Neural progenitor cell (in vitro differentiated cells): ENCODE measurements around the gene DHDH. TPM values are rescaled to one million over a fixed set of nuclear protein-coding genes. Genes with fewer than 3 reads are reported as not detected.
"Not testable (repeated sequence)": the region's sequence is repeated elsewhere in the genome, so short reads cannot be mapped to it uniquely, and the experiment has no call there.

Source experiments
- DNase-seq: peaks from one replicate; pipeline ENCODE4 v3.0.0-alpha.2; 2016; ENCODE audit warnings: low spot score
- H2AFZ ChIP-seq: fragments of 200-600 bp; sonication (generic); replicated peaks from 2 replicates; pipeline ENCODE4 v1.6.1; 2016; ENCODE audit warnings: antibody characterized with exemption
- H3F3A ChIP-seq: fragments of 200-600 bp; sonication (generic); 2 replicates; pipeline ENCODE4 v1.6.1; 2016; ENCODE audit warnings: antibody characterized with exemption, low read depth
- H3K27ac ChIP-seq: fragments of 200-600 bp; sonication (generic); 2 replicates; pipeline ENCODE4 v1.5.1; 2016; ENCODE audit warnings: mild to moderate bottlenecking
- H3K27me3 ChIP-seq: fragments of 200-600 bp; sonication (generic); 2 replicates; pipeline ENCODE4 v1.6.1; 2016; ENCODE audit warnings: mild to moderate bottlenecking, moderate library complexity
- H3K36me3 ChIP-seq: fragments of 200-600 bp; sonication (generic); 2 replicates; pipeline ENCODE4 v1.5.1; 2016
- H3K4me1 ChIP-seq: fragments of 200-600 bp; sonication (generic); 2 replicates; pipeline ENCODE4 v1.6.1; 2016; ENCODE audit warnings: mixed run types
- H3K4me2 ChIP-seq: fragments of 200-600 bp; sonication (generic); 2 replicates; pipeline ENCODE4 v1.6.1; 2016
- H3K4me3 ChIP-seq: fragments of 200-600 bp; sonication (generic); 2 replicates; pipeline ENCODE4 v1.5.1; 2016
- H3K79me2 ChIP-seq: fragments of 200-600 bp; sonication (generic); 2 replicates; pipeline ENCODE4 v1.6.1; 2016; ENCODE audit warnings: low read depth
- H3K9ac ChIP-seq: fragments of 200-600 bp; sonication (generic); 2 replicates; pipeline ENCODE4 v1.6.1; 2016
- H3K9me3 ChIP-seq: fragments of 200-600 bp; sonication (generic); 2 replicates; pipeline ENCODE4 v1.5.1; 2016; ENCODE audit warnings: low read depth
- H4K20me1 ChIP-seq: fragments of 200-600 bp; sonication (generic); 2 replicates; pipeline ENCODE4 v1.6.1; 2016; ENCODE audit warnings: low read depth
- H3K27ac Mint-ChIP-seq: 3 replicates; pipeline ENCODE4 v1.8.0; 2021; ENCODE audit warnings: mixed read lengths
- H3K27me3 Mint-ChIP-seq: 2 replicates; pipeline ENCODE4 v1.8.0; 2022; ENCODE audit warnings: low read depth, mild to moderate bottlenecking, inconsistent platforms, moderate library complexity, mixed read lengths; ENCODE audit not compliant: insufficient read depth
- H3K36me3 Mint-ChIP-seq: 3 replicates; pipeline ENCODE4 v1.8.0; 2021; ENCODE audit warnings: mixed read lengths
- H3K4me1 Mint-ChIP-seq: 3 replicates; pipeline ENCODE4 v1.8.0; 2021; ENCODE audit warnings: mixed read lengths
- H3K4me3 Mint-ChIP-seq: 3 replicates; pipeline ENCODE4 v1.8.0; 2021; ENCODE audit warnings: mild to moderate bottlenecking, moderate library complexity, mixed read lengths
- H3K9me3 Mint-ChIP-seq: 3 replicates; pipeline ENCODE4 v1.8.0; 2020; ENCODE audit warnings: mixed read lengths
- CTCF ChIP-seq: fragments of 200-600 bp; sonication (generic); IDR thresholded peaks from 2 replicates; pipeline ENCODE4 v1.5.1; 2017; ENCODE audit warnings: antibody characterized with exemption, mild to moderate bottlenecking
- EZH2 ChIP-seq: fragments of 200-600 bp; sonication (generic); IDR thresholded peaks from 2 replicates; pipeline ENCODE4 v1.6.1; 2017; ENCODE audit warnings: antibody characterized with exemption, mild to moderate bottlenecking, moderate library complexity
- EZH2phosphoT487 ChIP-seq: fragments of 200-600 bp; sonication (generic); IDR thresholded peaks from 2 replicates; pipeline ENCODE4 v1.6.1; 2017; ENCODE audit warnings: antibody characterized with exemption
- total RNA-seq: library from RNA; depleted of rRNA; stranded (reverse); fragments of >200 nt; gene quantifications from 2 replicates; pipeline ENCODE4 v1.2.3, GENCODE V29; 2015; ENCODE audit warnings: low replicate concordance

DHDH gene
- 1.6 TPM in 1 of 2 replicates, not detected in the other for total RNA-seq

GRCh38 chr19:48933382-48933932 is at the start of gene DHDH:
DHDH (plus strand) TSS chr19:48933699; CDS start chr19:48933722, 23 bp downstream.
- Mint-ChIP-seq H3K27ac (no peak within 1 kb of the TSS), H3K4me1 (peaks cover 22% of the 10 kb centered on the region), H3K9me3 (peaks cover 2% of the 10 kb centered on the region), H3K36me3 (no peaks in the 10 kb centered on the region), H3K27me3 (no peaks in the 10 kb centered on the region), H3K4me3 (peak within 1 kb of the TSS; percentile 88)
- Histone ChIP-seq H3K36me3 (no peaks in the 10 kb centered on the region), H3K4me1 (peaks cover 17% of the 10 kb centered on the region), H3K4me3 (peak within 1 kb of the TSS; percentile 49), H3K27me3 (peaks cover 44% of the 10 kb centered on the region), H3K9me3 (no peaks in the 10 kb centered on the region), H3K27ac (no peak within 1 kb of the TSS), H2AFZ (peak within 1 kb of the TSS; percentile 89), H4K20me1 (no peaks in the 10 kb centered on the region), H3K4me2 (peak within 1 kb of the TSS; percentile 81), H3K79me2 (no peaks in the 10 kb centered on the region), H3K9ac (no peak within 1 kb of the TSS), H3F3A (peaks cover 28% of the 10 kb centered on the region)
- TF ChIP-seq CTCF (peak; percentile 13), EZH2 (no peak)
- peak; percentile 97 for DNase-seq

- H3K4me3 Mint-ChIP-seq: no peak overlapping the region
- peaks cover 9% of the 10 kb centered on the region for H3K4me1 ChIP-seq
- H3K9me3 ChIP-seq: no peaks in the 10 kb centered on the region
- peaks cover 2% of the 10 kb centered on the region for H3K36me3 Mint-ChIP-seq
- H3K79me2 ChIP-seq: no peaks in the 10 kb centered on the region
- no peak overlapping the region for H3K27ac Mint-ChIP-seq
- no peaks in the 10 kb centered on the region for H3K36me3 ChIP-seq
- H2AFZ ChIP-seq: no peak overlapping the region
- H3K9ac ChIP-seq: no peak overlapping the region
- H3K27me3 Mint-ChIP-seq: peaks cover 10% of the 10 kb centered on the region
- peaks cover 12% of the 10 kb centered on the region for H3F3A ChIP-seq
- peaks cover 16% of the 10 kb centered on the region for H3K9me3 Mint-ChIP-seq
- peaks cover 10% of the 10 kb centered on the region for H3K4me1 Mint-ChIP-seq
- H4K20me1 ChIP-seq: no peaks in the 10 kb centered on the region
- DNase-seq: no peak
- H3K27me3 ChIP-seq: no peaks in the 10 kb centered on the region
- no peak overlapping the region for H3K27ac ChIP-seq
- H3K4me3 ChIP-seq: no peak overlapping the region
- no peak overlapping the region for H3K4me2 ChIP-seq
- TF ChIP-seq EZH2phosphoT487 (no peak), CTCF (no peak), EZH2 (no peak)
Measured at GRCh38 chr19:48883726-48884125, 49.8 kb upstream of the DHDH start.

- no peak overlapping the region for H3K9ac ChIP-seq
- H3K9me3 ChIP-seq: no peaks in the 10 kb centered on the region
- Mint-ChIP-seq H3K27ac (peak overlapping the region; percentile 68), H3K4me1 (peaks cover 7% of the 10 kb centered on the region), H3K36me3 (no peaks in the 10 kb centered on the region), H3K4me3 (no peak overlapping the region), H3K27me3 (peaks cover 12% of the 10 kb centered on the region), H3K9me3 (peaks cover 13% of the 10 kb centered on the region)
- H3K79me2 ChIP-seq: no peaks in the 10 kb centered on the region
- H2AFZ ChIP-seq: no peak overlapping the region
- DNase-seq: no peak
- H3K27ac ChIP-seq: no peak overlapping the region
- H3K4me2 ChIP-seq: no peak overlapping the region
- no peaks in the 10 kb centered on the region for H4K20me1 ChIP-seq
- no peak overlapping the region for H3K4me3 ChIP-seq
- no peak for TF ChIP-seq EZH2phosphoT487
- no peaks in the 10 kb centered on the region for H3K4me1 ChIP-seq
- no peaks in the 10 kb centered on the region for H3F3A ChIP-seq
- no peaks in the 10 kb centered on the region for H3K36me3 ChIP-seq
- no peaks in the 10 kb centered on the region for H3K27me3 ChIP-seq
Measured at GRCh38 chr19:48887861-48888612, 45.5 kb upstream of the DHDH start.

GRCh38 chr19:48889496-48889895 is 44.0 kb upstream of the DHDH start:
- not testable (repeated sequence) for DNase-seq, H4K20me1 ChIP-seq, H3K4me1 ChIP-seq, H3K27me3 Mint-ChIP-seq, H2AFZ ChIP-seq, H3K27ac Mint-ChIP-seq, H3K4me2 ChIP-seq, H3K27ac ChIP-seq, H3K27me3 ChIP-seq, H3K9me3 ChIP-seq, H3K9ac ChIP-seq, H3K79me2 ChIP-seq, H3K36me3 Mint-ChIP-seq, H3F3A ChIP-seq, H3K4me3 ChIP-seq, H3K4me1 Mint-ChIP-seq, H3K9me3 Mint-ChIP-seq, H3K36me3 ChIP-seq
- peak overlapping the region; percentile 41 for H3K4me3 Mint-ChIP-seq
